ENCODE data around the gene MAGI2. TPM values are rescaled to one million over a fixed set of nuclear protein-coding genes. Genes with fewer than 3 reads are reported as not detected.

MAGI2 gene
- total and polyA plus RNA-seq, 2 of the 13 experiments (the other 11 are each of a cell fraction or from before 2014, with no cell fraction given), result 1.5 to 3.8 TPM

DNA sequence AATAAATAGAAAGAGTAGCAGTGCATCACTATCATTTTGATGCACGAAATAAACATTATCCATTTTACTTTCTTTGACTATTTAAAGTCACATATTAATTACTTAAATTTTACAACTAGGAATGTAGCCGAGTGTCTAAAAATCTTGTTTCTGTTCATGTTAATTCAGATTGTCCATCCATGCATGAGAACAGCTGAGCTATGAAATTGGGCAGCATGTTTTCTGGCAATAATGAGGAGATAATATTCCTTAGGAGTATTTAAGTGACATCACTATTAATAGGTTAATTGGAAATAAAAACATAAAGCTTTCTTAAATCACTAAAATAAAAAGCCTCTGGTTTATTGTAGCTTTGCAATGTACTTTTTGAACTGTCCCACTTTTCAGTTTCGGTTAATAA lies 1361.1 kb downstream of the MAGI2 start:
- no peaks in the 10 kb centered on the region for H4K20me1 ChIP-seq (ENCODE audit: insufficient read depth, low read length)
- no peak overlapping the region for H3K9ac ChIP-seq (ENCODE audit: insufficient read depth, low read depth, low read length)
- H3K79me2 ChIP-seq (ENCODE audit: insufficient read depth, low read length), result no peaks in the 10 kb centered on the region
- DNase-seq (ENCODE audit: low spot score), result no peak
- in situ Hi-C loops (cut with HindIII; ENCODE audit: extremely low pct_ligation_motif_present, low pct_unique_long_range_greater_than_20kb), result no loop called here
- intact Hi-C loops (cut with micrococcal nuclease; ENCODE audit: unreplicated experiment), result no loop called here
- BruUV-seq (replicated peaks), result no TSS peak
- ChIA-PET POLR2A (no interaction called here), CTCF (ENCODE audit: low intra/inter-chr PET ratio, low total read pairs) (no interaction called here)
- H3K4me2 ChIP-seq (ENCODE audit: low read depth, low read length), result no peak overlapping the region
- H3K4me1 ChIP-seq (ENCODE audit: insufficient read depth, low read length), result no peaks in the 10 kb centered on the region
- H3K27ac ChIP-seq (ENCODE audit: extremely low read length, insufficient read depth, low read length), result no peak overlapping the region
- TF ChIP-seq MED1 (CRISPR knock-in tag; IDR thresholded peaks at IDR 0.05), result no peak
- TF ChIP-seq PAX8 (CRISPR knock-in tag; IDR thresholded peaks at IDR 0.05; ENCODE audit: borderline replicate concordance), result no peak
- TF ChIP-seq HMG20A (CRISPR knock-in tag; IDR thresholded peaks at IDR 0.05; ENCODE audit: borderline replicate concordance), result no peak
- no peak for TF ChIP-seq YEATS2 (CRISPR knock-in tag; IDR thresholded peaks at IDR 0.05; ENCODE audit: borderline replicate concordance)
- TF ChIP-seq ARID2 (CRISPR knock-in tag; IDR thresholded peaks at IDR 0.05; ENCODE audit: borderline replicate concordance), result no peak
- ATAC-seq, result no peak
- 7% methylated on average over 3 of the region's 3 CpGs for WGBS (ENCODE audit: low lambda C conversion rate)
- H3K4me3 ChIP-seq (replicated peaks in 1 of 3; ENCODE audit: insufficient read depth in 1 of 3, low read depth in 2 of 3, low read length in 3 of 3), result no peak overlapping the region
- no peaks in the 10 kb centered on the region for H3K9me3 ChIP-seq (ENCODE audit: low read length)
- no peak overlapping the region for H2AFZ ChIP-seq (ENCODE audit: low read length)
- no peaks in the 10 kb centered on the region for H3K36me3 ChIP-seq (replicated peaks in 1 of 2; ENCODE audit: control insufficient read depth in 1 of 2, insufficient read depth in 2 of 2, low read length in 2 of 2)
- H3K27me3 ChIP-seq (ENCODE audit: control insufficient read depth in 1 of 2, insufficient read depth in 2 of 2, low read length in 2 of 2), result no peaks in the 10 kb centered on the region
- FAIRE-seq, result no peak

DNA sequence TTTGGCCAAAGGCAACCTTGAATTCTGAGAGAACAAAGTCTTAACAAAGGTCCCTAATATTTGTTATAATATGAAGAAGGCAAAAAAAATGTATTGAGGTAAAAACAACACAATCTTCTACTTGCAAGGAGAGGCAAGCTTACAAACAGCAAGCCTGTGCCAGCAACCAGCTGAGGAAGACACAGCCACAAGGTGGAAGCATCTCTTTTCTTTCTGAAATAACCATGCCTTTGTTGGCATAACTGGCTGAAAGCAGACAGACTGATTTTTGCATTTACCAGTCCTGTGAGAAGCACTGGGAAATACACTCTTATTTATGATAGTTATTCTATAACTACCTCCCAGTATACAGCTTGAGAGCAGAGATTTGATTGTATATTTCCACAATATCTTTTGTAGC lies 1362.9 kb downstream of the MAGI2 start:
- Histone ChIP-seq H3K27ac (ENCODE audit: extremely low read length, insufficient read depth, low read length) (no peak overlapping the region), H2AFZ (ENCODE audit: low read length) (no peak overlapping the region), H3K9ac (ENCODE audit: insufficient read depth, low read depth, low read length) (no peak overlapping the region), H3K36me3 (replicated peaks in 1 of 2; ENCODE audit: control insufficient read depth in 1 of 2, insufficient read depth in 2 of 2, low read length in 2 of 2) (no peaks in the 10 kb centered on the region), H4K20me1 (ENCODE audit: insufficient read depth, low read length) (no peaks in the 10 kb centered on the region), H3K4me1 (ENCODE audit: insufficient read depth, low read length) (no peaks in the 10 kb centered on the region), H3K79me2 (ENCODE audit: insufficient read depth, low read length) (no peaks in the 10 kb centered on the region), H3K4me2 (ENCODE audit: low read depth, low read length) (no peak overlapping the region), H3K27me3 (ENCODE audit: control insufficient read depth in 1 of 2, insufficient read depth in 2 of 2, low read length in 2 of 2) (no peaks in the 10 kb centered on the region), H3K9me3 (ENCODE audit: low read length) (no peaks in the 10 kb centered on the region), H3K4me3 (replicated peaks in 1 of 3; ENCODE audit: insufficient read depth in 1 of 3, low read depth in 2 of 3, low read length in 3 of 3) (no peak overlapping the region)
- intact Hi-C loops (cut with micrococcal nuclease; ENCODE audit: unreplicated experiment), result no loop called here
- POLR2A ChIA-PET, result no interaction called here
- DNase-seq (ENCODE audit: low spot score) (no peak), FAIRE-seq (no peak), ATAC-seq (no peak)
- no TSS peak for BruUV-seq (replicated peaks)
- TF ChIP-seq, protein P1, sequence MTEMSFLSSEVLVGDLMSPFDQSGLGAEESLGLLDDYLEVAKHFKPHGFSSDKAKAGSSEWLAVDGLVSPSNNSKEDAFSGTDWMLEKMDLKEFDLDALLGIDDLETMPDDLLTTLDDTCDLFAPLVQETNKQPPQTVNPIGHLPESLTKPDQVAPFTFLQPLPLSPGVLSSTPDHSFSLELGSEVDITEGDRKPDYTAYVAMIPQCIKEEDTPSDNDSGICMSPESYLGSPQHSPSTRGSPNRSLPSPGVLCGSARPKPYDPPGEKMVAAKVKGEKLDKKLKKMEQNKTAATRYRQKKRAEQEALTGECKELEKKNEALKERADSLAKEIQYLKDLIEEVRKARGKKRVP (CRISPR knock-in tag; IDR thresholded peaks at IDR 0.05), result no peak
- TF ChIP-seq, protein P2, sequence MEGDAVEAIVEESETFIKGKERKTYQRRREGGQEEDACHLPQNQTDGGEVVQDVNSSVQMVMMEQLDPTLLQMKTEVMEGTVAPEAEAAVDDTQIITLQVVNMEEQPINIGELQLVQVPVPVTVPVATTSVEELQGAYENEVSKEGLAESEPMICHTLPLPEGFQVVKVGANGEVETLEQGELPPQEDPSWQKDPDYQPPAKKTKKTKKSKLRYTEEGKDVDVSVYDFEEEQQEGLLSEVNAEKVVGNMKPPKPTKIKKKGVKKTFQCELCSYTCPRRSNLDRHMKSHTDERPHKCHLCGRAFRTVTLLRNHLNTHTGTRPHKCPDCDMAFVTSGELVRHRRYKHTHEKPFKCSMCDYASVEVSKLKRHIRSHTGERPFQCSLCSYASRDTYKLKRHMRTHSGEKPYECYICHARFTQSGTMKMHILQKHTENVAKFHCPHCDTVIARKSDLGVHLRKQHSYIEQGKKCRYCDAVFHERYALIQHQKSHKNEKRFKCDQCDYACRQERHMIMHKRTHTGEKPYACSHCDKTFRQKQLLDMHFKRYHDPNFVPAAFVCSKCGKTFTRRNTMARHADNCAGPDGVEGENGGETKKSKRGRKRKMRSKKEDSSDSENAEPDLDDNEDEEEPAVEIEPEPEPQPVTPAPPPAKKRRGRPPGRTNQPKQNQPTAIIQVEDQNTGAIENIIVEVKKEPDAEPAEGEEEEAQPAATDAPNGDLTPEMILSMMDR (CRISPR knock-in tag; IDR thresholded peaks at IDR 0.05), result peak; percentile 41
- peak; percentile 36 for TF ChIP-seq STAG1 (CRISPR knock-in tag; IDR thresholded peaks at IDR 0.05)
- CTCF ChIA-PET (ENCODE audit: low intra/inter-chr PET ratio, low total read pairs), result no interaction called here
- in situ Hi-C loops (cut with HindIII; ENCODE audit: extremely low pct_ligation_motif_present, low pct_unique_long_range_greater_than_20kb), result no loop called here
